Measurements from ENCODE around the gene RNF31. TPM values are rescaled to one million over a fixed set of nuclear protein-coding genes. Genes with fewer than 3 reads are reported as not detected.

RNF31 gene
- total and polyA plus RNA-seq, 2 of the 13 experiments (the other 11 are each of a cell fraction or from before 2014, with no cell fraction given): 48.2 to 86.8 TPM

- peak; percentile 92; the same call in 1 of the 2 replicates for TF ChIP-seq ZNF512B (CRISPR knock-in tag; IDR thresholded peaks at IDR 0.05; ENCODE audit: borderline replicate concordance)
- TF ChIP-seq SSRP1 (CRISPR knock-in tag; IDR thresholded peaks at IDR 0.05): no peak
- peak; percentile 99 for TF ChIP-seq POLR2G (IDR thresholded peaks at IDR 0.05; ENCODE audit: low read depth, low read length)
- TF ChIP-seq HNRNPL (IDR thresholded peaks at IDR 0.05; ENCODE audit: low read depth, low read length): peak; percentile 73; the same call in 1 of the 2 replicates
- TF ChIP-seq, protein P1, sequence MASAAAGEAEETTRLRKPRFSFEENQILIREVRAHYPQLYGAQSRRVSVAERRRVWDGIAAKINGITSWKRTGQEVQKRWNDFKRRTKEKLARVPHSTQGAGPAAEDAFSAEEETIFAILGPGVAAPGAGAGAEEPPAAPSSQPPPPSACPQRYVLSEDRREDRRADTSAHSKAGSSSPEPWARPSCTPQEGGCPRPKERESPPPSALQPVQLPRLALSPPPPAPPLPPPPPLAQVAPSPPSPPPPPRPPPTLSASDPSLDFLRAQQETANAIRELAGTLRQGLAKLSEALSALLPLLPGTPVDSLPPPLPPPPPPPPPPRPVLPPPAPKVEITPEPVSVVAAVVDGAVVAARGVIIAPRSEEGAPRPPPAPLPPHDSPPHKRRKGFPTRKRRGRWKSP (CRISPR knock-in tag; IDR thresholded peaks at IDR 0.05): no peak
- no peak for TF ChIP-seq HOXA7 (CRISPR knock-in tag; IDR thresholded peaks at IDR 0.05)
- TF ChIP-seq ZNF138 (CRISPR knock-in tag; IDR thresholded peaks at IDR 0.05; ENCODE audit: low read depth): peak; percentile 100
- peak; percentile 94 for TF ChIP-seq CREBL2 (CRISPR knock-in tag; IDR thresholded peaks at IDR 0.05; ENCODE audit: borderline replicate concordance)
- no peak for TF ChIP-seq ZNF460 (CRISPR knock-in tag; IDR thresholded peaks at IDR 0.05; ENCODE audit: borderline replicate concordance)
- peak; percentile 99 for TF ChIP-seq ZFP41 (CRISPR knock-in tag; IDR thresholded peaks at IDR 0.05; ENCODE audit: borderline replicate concordance)
- TF ChIP-seq SNAPC4 (CRISPR knock-in tag; IDR thresholded peaks at IDR 0.05): peak; percentile 91
- peak; percentile 99 for TF ChIP-seq ZNF790 (CRISPR knock-in tag; IDR thresholded peaks at IDR 0.05; ENCODE audit: borderline replicate concordance)
- TF ChIP-seq ZNF17 (CRISPR knock-in tag; IDR thresholded peaks at IDR 0.05): no peak
These were observed 48.1 kb downstream of the RNF31 start, which contains the start of gene TM9SF1 (continued) for GRCh38 chr14:24195186-24196070.

All from HepG2 (cell line).